K562 (cell line): ENCODE measurements around the gene LITAF. TPM values are rescaled to one million over a fixed set of nuclear protein-coding genes. Genes with fewer than 3 reads are reported as not detected.

Source experiments
- ATAC-seq: fragments of 200-7000 bp; cut with Tn5 transposase; 3 replicates; pipeline ENCODE4 v1.9.1; 2020; ENCODE audit warnings: moderate library complexity
- BruUV-seq: library from RNA; stranded (reverse); fragments of 400-500 nt; replicated peaks from 2 replicates; lab custom pipeline; 2021; lab: Mats Ljungman, UMichigan
- CTCF ChIA-PET: fragments of 300-600 bp; formaldehyde crosslinking; extraction: SDS; loops from one replicate; lab custom pipeline; 2021; ENCODE audit warnings: low intra/inter-chr PET ratio; lab: Yijun Ruan, JAX
- POLR2A ChIA-PET: fragments of 300-600, 350-650 bp; sonication (Branson Sonifier 250); formaldehyde crosslinking; extraction: SDS; loops from one replicate; lab custom pipeline; 2021; ENCODE audit warnings: antibody characterized with exemption, inconsistent platforms; lab: Yijun Ruan, JAX
- DNase-seq, 4 experiments: peaks; one replicate each; pipeline versions ENCODE4 v3.0.0 to v3.0.0-alpha.2; 2011 to 2018; ENCODE audit warnings: low spot score in 3 of 4, mixed read lengths in 3 of 4; ENCODE audit errors: extremely low read depth in 1 of 4
- FAIRE-seq: peaks from 2 replicates; lab custom pipeline; 2011; peaks lifted over from hg19 to GRCh38; lab: Jason Lieb, UNC
- H2AFZ ChIP-seq: 2 replicates; pipeline ENCODE4 v1.6.0; 2011; ENCODE audit warnings: low read depth, low read length, control low read depth, inconsistent platforms
- H3K27ac ChIP-seq: fragments of 200-600 bp; 3 replicates; pipeline ENCODE4 v1.8.0; 2011; ENCODE audit warnings: low read depth, mild to moderate bottlenecking, control low read depth, inconsistent platforms, low read length, moderate library complexity, mixed read lengths; ENCODE audit errors: extremely low read depth
- H3K27me3 ChIP-seq, 2 experiments: fragments of 300-600 bp in 1 of 2; 2 replicates in 1 of 2; 3 replicates in 1 of 2; pipeline versions ENCODE4 v1.6.0 to v1.8.0; 2011; ENCODE audit warnings: inconsistent platforms in 2 of 2, low read length in 2 of 2, mild to moderate bottlenecking in 1 of 2, mixed read lengths in 1 of 2, moderate library complexity in 1 of 2; ENCODE audit not compliant: control insufficient read depth in 2 of 2, insufficient read depth in 2 of 2
- H3K36me3 ChIP-seq: fragments of 300-600 bp; 3 replicates; pipeline ENCODE4 v1.8.0; 2011; ENCODE audit warnings: mild to moderate bottlenecking, low read length, inconsistent platforms; ENCODE audit not compliant: control insufficient read depth, insufficient read depth
- H3K4me1 ChIP-seq, 2 experiments: fragments of 200-600 bp in 1 of 2; replicated peaks in 1 of 2; 2 replicates in 1 of 2; 3 replicates in 1 of 2; pipeline versions ENCODE4 v1.5.1 to v1.8.0; 2011; ENCODE audit warnings: inconsistent platforms in 2 of 2, low read length in 2 of 2, mild to moderate bottlenecking in 1 of 2, mixed read lengths in 1 of 2, moderate library complexity in 1 of 2; ENCODE audit not compliant: control insufficient read depth in 2 of 2, insufficient read depth in 2 of 2
- H3K4me2 ChIP-seq: 2 replicates; pipeline ENCODE4 v1.6.1; 2011; ENCODE audit warnings: low read length, control low read depth, inconsistent platforms, mixed read lengths; ENCODE audit not compliant: insufficient read depth
- H3K4me3 ChIP-seq: fragments of 200-600 bp; sonication (generic), shearing (Covaris generic); 2 replicates; pipeline ENCODE4 v1.5.1; 2016; ENCODE audit warnings: control low read depth, inconsistent platforms
- H3K79me2 ChIP-seq: fragments of 200-600 bp; 3 replicates; pipeline ENCODE4 v1.8.0; 2011; ENCODE audit warnings: low read length, inconsistent platforms; ENCODE audit not compliant: control insufficient read depth, insufficient read depth
- H3K9ac ChIP-seq, 2 experiments: 2 replicates each; pipeline versions ENCODE4 v1.6.0 to v1.6.1; 2011; ENCODE audit warnings: low read depth in 2 of 2, low read length in 2 of 2, control low read depth in 1 of 2, inconsistent platforms in 1 of 2, mild to moderate bottlenecking in 1 of 2, mixed read lengths in 1 of 2; ENCODE audit not compliant: insufficient read depth in 1 of 2
- H3K9me1 ChIP-seq: one replicate; pipeline ENCODE4 v1.6.0; 2011; ENCODE audit warnings: inconsistent platforms, mild to moderate bottlenecking, low read length, moderate library complexity; ENCODE audit not compliant: control insufficient read depth, insufficient read depth
- H3K9me3 ChIP-seq: replicated peaks from 2 replicates; pipeline ENCODE4 v1.5.1; 2011; ENCODE audit warnings: low read depth, low read length, inconsistent platforms; ENCODE audit not compliant: control insufficient read depth, insufficient read depth
- H4K20me1 ChIP-seq: replicated peaks from 2 replicates; pipeline ENCODE4 v1.6.1; 2011; ENCODE audit warnings: low read length, inconsistent platforms, mixed read lengths; ENCODE audit not compliant: control insufficient read depth, insufficient read depth
- BCOR ChIP-seq: fragments of 450-650 bp; IDR thresholded peaks from 2 replicates; pipeline ENCODE4 v1.6.1; 2016
- JUND ChIP-seq, 2 experiments: IDR thresholded peaks; 2 replicates in 1 of 2; 3 replicates in 1 of 2; pipeline ENCODE4 v1.6.1; 2011; ENCODE audit warnings: borderline replicate concordance in 2 of 2, low read depth in 2 of 2, low read length in 2 of 2, improper control_type of control experiment in 1 of 2, missing biosample characterization in 1 of 2, missing genetic modification characterization in 1 of 2, missing genetic modification reagents in 1 of 2
- KLF13 ChIP-seq: fragments of 450-650 bp; IDR thresholded peaks from 2 replicates; pipeline ENCODE4 v1.6.1; 2016; ENCODE audit warnings: missing genetic modification characterization, low read depth, mild to moderate bottlenecking, missing compliant biosample characterization, moderate library complexity, borderline replicate concordance
- MIER1 ChIP-seq: fragments of 450-650 bp; IDR thresholded peaks from 2 replicates; pipeline ENCODE4 v1.6.1; 2016; ENCODE audit warnings: antibody characterized with exemption, mild to moderate bottlenecking, low read depth
- MYC ChIP-seq, 2 experiments: fragments of 250-450 bp in 1 of 2; sonication (Bioruptor Pico) in 1 of 2; IDR thresholded peaks; 2 replicates each; pipeline versions ENCODE4 v1.5.1 to v1.6.1; 2012 to 2021; ENCODE audit warnings: low read depth in 2 of 2, borderline replicate concordance in 1 of 2, improper control_type of control experiment in 1 of 2, low read length in 1 of 2, mild to moderate bottlenecking in 1 of 2, moderate library complexity in 1 of 2
- ZNF57 ChIP-seq: fragments of 450-650 bp; formaldehyde crosslinking; IDR thresholded peaks from 2 replicates; pipeline ENCODE4 v1.4.0; 2020; ENCODE audit warnings: mild to moderate bottlenecking, moderate library complexity
- WGBS: fragments of 100-300 bp; shearing (Covaris generic); methylation state at CpG from one replicate; pipeline ENCODE4 v1.1.6; 2016; ENCODE audit warnings: low coverage, mixed read lengths; ENCODE audit not compliant: insufficient coverage; ENCODE audit errors: missing lambda C conversion rate; 5-methylcytosine and 5-hydroxymethylcytosine counted together
- in situ Hi-C: fragments of 300-500 bp; cut with MboI; formaldehyde crosslinking; loops from 4 replicates; pipeline ENCODE4 v1.15.0; 2018; ENCODE audit warnings: inconsistent platforms, mixed read lengths
- intact Hi-C: fragments of 100-400 bp; cut with micrococcal nuclease; formaldehyde crosslinking; loops from 2 replicates; pipeline ENCODE4 v1.14.2; 2022
- polyA plus RNA-seq, 8 experiments: library from polyadenylated mRNA; depleted of rRNA in 4 of 8; stranded (reverse) in 5 of 8; unstranded in 3 of 8; fragments of >200 nt; fragmentation: Nextera tagmentation in 2 of 8; fragmentation: Illumina TruSeq in 1 of 8; extraction: Ambion mirVana in 2 of 8; extraction: Trizol in 1 of 8; gene quantifications; 2 replicates each; pipeline versions ENCODE4 v1.2.1 to v1.2.3, GENCODE V29; 2011 to 2014; ENCODE audit warnings: inconsistent platforms in 1 of 8, missing spikeins in 1 of 8
- total RNA-seq, 7 experiments: library from RNA; depleted of rRNA in 6 of 7; stranded (reverse); fragments of >200 nt in 6 of 7; fragmentation: Illumina TruSeq in 2 of 7; extraction: Trizol in 2 of 7; gene quantifications; 2 replicates each; pipeline versions ENCODE4 v1.2.1 to v1.2.3, GENCODE V29; 2011 to 2021; ENCODE audit warnings: low replicate concordance in 1 of 7
- TF ChIP-seq, protein P1 (sequence below): sonication (generic); formaldehyde crosslinking; IDR thresholded peaks from 2 replicates; pipeline ENCODE4 v1.8.0; 2022; ENCODE audit warnings: missing genetic modification reagents, mild to moderate bottlenecking, moderate library complexity, borderline replicate concordance
- TF ChIP-seq, protein P2 (sequence below): fragments of 250-450 bp; sonication (Bioruptor Pico); IDR thresholded peaks from 2 replicates; pipeline ENCODE4 v1.5.0; 2020; ENCODE audit warnings: mild to moderate bottlenecking, borderline replicate concordance
- TF ChIP-seq, protein P3 (sequence below): sonication (generic); formaldehyde crosslinking; IDR thresholded peaks from 2 replicates; pipeline ENCODE4 v1.8.1; 2023; ENCODE audit warnings: mild to moderate bottlenecking, missing genetic modification reagents

Gene LITAF
- total and polyA plus RNA-seq, 9 of the 15 experiments (the other 6 are each of a cell fraction or from before 2014, with no cell fraction given): 4.1 to 17.8 (median 11.9) TPM

DNA sequence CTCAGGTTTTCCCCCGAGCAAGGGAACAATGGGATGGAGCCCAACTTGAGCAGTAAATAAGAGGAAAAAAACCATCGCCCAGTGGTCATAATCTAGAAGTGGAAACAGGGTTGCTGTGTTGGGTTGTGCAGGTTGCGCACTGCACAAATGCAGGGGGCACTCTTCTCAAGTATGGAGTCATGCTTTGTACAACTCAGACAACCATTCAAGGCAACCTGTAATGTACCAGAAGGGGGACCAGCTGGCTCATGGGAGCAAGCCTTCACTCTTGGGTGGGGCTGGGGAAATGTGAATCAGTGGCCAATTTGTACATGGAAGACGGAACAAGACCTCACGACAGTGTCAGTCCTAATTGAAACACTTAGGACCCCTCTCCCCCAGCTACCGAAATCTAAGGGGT lies 23.9 kb upstream of the LITAF start:
- in situ Hi-C loops: no loop called here
- Histone ChIP-seq H2AFZ (no peak overlapping the region), H3K4me1 (peaks cover 29 to 30% of the 10 kb centered on the region in 2 experiments), H3K9me3 (no peaks in the 10 kb centered on the region), H3K27me3 (no peaks in the 10 kb centered on the region; a peak in 1 of 5 replicates), H4K20me1 (no peaks in the 10 kb centered on the region), H3K27ac (no peak overlapping the region), H3K4me2 (no peak overlapping the region), H3K36me3 (no peaks in the 10 kb centered on the region), H3K4me3 (no peak overlapping the region), H3K9ac (no peak overlapping the region), H3K9me1 (no peaks in the 10 kb centered on the region), H3K79me2 (no peaks in the 10 kb centered on the region)
- no TSS peak for BruUV-seq
- FAIRE-seq (no peak), DNase-seq (peak in 1 of 4 experiments; percentile 39), ATAC-seq (peak; percentile 76)
- intact Hi-C loops: loop anchor here (1.0 kb wide), 1 partner anchor 31 kb away; no protein-coding TSS in a partner anchor
- POLR2A ChIA-PET: interaction anchor here (0.5 to 0.6 kb wide), 2 partner anchors 9 to 75 kb away, joined by 3 read pairs; no protein-coding TSS in a partner anchor
- CTCF ChIA-PET: no interaction called here
- 44% methylated on average over 6 of the region's 6 CpGs for WGBS
- TF ChIP-seq JUND (IDR thresholded peaks at IDR 0.05; ENCODE audit: borderline replicate concordance, low read depth, low read length) (peak; percentile 61; the same call in 1 of the 2 replicates), JUND (tag; IDR thresholded peaks at IDR 0.05; ENCODE audit: borderline replicate concordance, low read depth, low read length) (no peak; the same call in 2 of the 3 replicates), ZNF57 (CRISPR knock-in tag) (no peak), BCOR (peak; percentile 31; the same call in 1 of the 2 replicates), MYC (IDR thresholded peaks at IDR 0.05; ENCODE audit: low read depth, low read length) (0 out of 2 replicates have a peak, but pooled peaks have one; percentile 37), MYC (CRISPR knock-in tag; IDR thresholded peaks at IDR 0.05; ENCODE audit: borderline replicate concordance, low read depth) (no peak), KLF13 (tag) (no peak), MIER1 (no peak)
- TF ChIP-seq, protein P1, sequence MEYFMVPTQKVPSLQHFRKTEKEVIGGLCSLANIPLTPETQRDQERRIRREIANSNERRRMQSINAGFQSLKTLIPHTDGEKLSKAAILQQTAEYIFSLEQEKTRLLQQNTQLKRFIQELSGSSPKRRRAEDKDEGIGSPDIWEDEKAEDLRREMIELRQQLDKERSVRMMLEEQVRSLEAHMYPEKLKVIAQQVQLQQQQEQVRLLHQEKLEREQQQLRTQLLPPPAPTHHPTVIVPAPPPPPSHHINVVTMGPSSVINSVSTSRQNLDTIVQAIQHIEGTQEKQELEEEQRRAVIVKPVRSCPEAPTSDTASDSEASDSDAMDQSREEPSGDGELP: peak; percentile 24; the same call in 1 of the 2 replicates
- TF ChIP-seq, protein P2, sequence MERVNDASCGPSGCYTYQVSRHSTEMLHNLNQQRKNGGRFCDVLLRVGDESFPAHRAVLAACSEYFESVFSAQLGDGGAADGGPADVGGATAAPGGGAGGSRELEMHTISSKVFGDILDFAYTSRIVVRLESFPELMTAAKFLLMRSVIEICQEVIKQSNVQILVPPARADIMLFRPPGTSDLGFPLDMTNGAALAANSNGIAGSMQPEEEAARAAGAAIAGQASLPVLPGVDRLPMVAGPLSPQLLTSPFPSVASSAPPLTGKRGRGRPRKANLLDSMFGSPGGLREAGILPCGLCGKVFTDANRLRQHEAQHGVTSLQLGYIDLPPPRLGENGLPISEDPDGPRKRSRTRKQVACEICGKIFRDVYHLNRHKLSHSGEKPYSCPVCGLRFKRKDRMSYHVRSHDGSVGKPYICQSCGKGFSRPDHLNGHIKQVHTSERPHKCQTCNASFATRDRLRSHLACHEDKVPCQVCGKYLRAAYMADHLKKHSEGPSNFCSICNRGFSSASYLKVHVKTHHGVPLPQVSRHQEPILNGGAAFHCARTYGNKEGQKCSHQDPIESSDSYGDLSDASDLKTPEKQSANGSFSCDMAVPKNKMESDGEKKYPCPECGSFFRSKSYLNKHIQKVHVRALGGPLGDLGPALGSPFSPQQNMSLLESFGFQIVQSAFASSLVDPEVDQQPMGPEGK (CRISPR knock-in tag): no peak
- TF ChIP-seq, protein P3, sequence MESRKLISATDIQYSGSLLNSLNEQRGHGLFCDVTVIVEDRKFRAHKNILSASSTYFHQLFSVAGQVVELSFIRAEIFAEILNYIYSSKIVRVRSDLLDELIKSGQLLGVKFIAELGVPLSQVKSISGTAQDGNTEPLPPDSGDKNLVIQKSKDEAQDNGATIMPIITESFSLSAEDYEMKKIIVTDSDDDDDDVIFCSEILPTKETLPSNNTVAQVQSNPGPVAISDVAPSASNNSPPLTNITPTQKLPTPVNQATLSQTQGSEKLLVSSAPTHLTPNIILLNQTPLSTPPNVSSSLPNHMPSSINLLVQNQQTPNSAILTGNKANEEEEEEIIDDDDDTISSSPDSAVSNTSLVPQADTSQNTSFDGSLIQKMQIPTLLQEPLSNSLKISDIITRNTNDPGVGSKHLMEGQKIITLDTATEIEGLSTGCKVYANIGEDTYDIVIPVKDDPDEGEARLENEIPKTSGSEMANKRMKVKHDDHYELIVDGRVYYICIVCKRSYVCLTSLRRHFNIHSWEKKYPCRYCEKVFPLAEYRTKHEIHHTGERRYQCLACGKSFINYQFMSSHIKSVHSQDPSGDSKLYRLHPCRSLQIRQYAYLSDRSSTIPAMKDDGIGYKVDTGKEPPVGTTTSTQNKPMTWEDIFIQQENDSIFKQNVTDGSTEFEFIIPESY: 0 out of 2 replicates have a peak, but pooled peaks have one; percentile 21
